ENCODE measurements around the gene TUBA1A. TPM values are rescaled to one million over a fixed set of nuclear protein-coding genes. Genes with fewer than 3 reads are reported as not detected.

The TUBA1A gene
- total RNA-seq, 1 donor: 478 TPM

DNA sequence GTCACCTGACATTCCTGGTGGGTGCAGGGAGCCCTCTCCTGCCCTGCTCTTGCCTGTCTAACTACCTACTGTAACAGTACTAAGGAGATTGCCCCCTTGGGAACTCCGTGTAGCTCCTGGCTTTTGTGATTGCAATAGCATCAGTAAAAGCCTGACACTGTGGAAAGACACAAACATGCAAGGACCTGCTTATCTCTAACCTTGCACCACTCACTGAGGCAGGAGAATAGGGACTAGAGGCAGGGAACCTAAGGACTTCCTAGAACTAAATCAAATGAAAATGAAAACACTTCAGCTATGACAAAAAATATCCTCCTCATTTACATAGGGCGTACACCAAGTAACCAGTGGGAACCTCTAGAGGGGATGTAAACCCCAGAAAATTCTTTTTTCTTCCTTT lies 28.5 kb downstream of the TUBA1A start:
- no peak overlapping the region for H3K27ac ChIP-seq (ENCODE audit: low read depth, low read length)
- H3K27me3 ChIP-seq (ENCODE audit: insufficient read depth, low read length): no peaks in the 10 kb centered on the region
- TF ChIP-seq, protein P1, sequence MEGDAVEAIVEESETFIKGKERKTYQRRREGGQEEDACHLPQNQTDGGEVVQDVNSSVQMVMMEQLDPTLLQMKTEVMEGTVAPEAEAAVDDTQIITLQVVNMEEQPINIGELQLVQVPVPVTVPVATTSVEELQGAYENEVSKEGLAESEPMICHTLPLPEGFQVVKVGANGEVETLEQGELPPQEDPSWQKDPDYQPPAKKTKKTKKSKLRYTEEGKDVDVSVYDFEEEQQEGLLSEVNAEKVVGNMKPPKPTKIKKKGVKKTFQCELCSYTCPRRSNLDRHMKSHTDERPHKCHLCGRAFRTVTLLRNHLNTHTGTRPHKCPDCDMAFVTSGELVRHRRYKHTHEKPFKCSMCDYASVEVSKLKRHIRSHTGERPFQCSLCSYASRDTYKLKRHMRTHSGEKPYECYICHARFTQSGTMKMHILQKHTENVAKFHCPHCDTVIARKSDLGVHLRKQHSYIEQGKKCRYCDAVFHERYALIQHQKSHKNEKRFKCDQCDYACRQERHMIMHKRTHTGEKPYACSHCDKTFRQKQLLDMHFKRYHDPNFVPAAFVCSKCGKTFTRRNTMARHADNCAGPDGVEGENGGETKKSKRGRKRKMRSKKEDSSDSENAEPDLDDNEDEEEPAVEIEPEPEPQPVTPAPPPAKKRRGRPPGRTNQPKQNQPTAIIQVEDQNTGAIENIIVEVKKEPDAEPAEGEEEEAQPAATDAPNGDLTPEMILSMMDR (IDR thresholded peaks at IDR 0.05; ENCODE audit: extremely low read depth, low read depth, low read length): no peak
- no peaks in the 10 kb centered on the region for H3K9me3 ChIP-seq (ENCODE audit: low read depth, low read length)
- no peaks in the 10 kb centered on the region for H3K4me1 ChIP-seq (ENCODE audit: insufficient read depth, low read length)
- H3K4me3 ChIP-seq (ENCODE audit: insufficient read depth, low read length): no peak overlapping the region
- H2AFZ ChIP-seq (ENCODE audit: low read length): no peak overlapping the region
- H3K36me3 ChIP-seq (ENCODE audit: insufficient read depth, low read length): no peaks in the 10 kb centered on the region
- H3K79me2 ChIP-seq (ENCODE audit: insufficient read depth, low read length): no peaks in the 10 kb centered on the region
- DNase-seq (ENCODE audit: insufficient read length, low spot score, missing footprints): no peak
- H4K20me1 ChIP-seq (ENCODE audit: insufficient read depth, low read length): no peaks in the 10 kb centered on the region
- no peak overlapping the region for H3K4me2 ChIP-seq (ENCODE audit: insufficient read depth, low read length)

DNA sequence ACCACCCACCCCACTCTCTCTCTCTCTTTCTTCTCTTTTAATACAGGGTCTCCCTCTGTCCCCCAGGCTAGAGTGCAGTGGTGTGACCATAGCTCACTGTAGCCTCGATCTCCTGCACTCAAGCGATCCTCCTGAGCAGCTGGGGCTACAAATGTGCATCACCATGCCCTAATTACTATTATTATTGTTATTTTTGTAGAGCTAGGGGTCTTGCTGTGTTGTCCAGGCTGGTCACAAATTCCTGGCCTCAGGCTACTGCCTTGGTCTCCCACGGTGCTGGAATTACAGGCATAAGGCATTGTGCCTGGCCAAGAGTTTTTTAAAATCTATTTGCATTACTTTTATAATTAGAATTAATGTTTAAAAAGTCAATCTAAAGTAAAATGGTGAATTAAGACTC lies 34.7 kb downstream of the TUBA1A start:
- Histone ChIP-seq H4K20me1 (ENCODE audit: insufficient read depth, low read length) (no peaks in the 10 kb centered on the region), H3K4me1 (ENCODE audit: insufficient read depth, low read length) (no peaks in the 10 kb centered on the region)
- TF ChIP-seq, protein P1 (IDR thresholded peaks at IDR 0.05; ENCODE audit: extremely low read depth, low read depth, low read length): no peak

DNA sequence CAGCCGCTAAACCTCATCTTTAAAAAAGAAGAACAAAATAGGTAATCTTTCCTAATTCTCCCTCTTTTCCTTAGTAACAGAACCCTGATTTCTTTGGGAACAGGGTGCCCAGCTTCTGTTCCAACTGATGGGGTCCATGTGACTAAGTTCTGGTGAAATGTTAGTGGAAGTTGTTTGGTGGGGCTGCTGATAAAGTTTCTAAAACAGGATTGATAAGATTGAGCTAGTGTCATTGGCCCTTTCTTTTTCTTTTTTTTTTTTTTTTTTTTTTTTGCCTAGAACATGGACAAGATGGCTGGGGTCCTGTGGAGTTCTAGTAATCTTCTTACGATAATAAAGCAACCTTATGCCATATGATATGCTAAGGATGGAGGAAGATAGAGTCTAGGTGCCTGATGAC lies 41.5 kb downstream of the TUBA1A start:
- Histone ChIP-seq H3K9me3 (ENCODE audit: low read depth, low read length) (no peaks in the 10 kb centered on the region), H3K36me3 (ENCODE audit: insufficient read depth, low read length) (no peaks in the 10 kb centered on the region), H3K79me2 (ENCODE audit: insufficient read depth, low read length) (no peaks in the 10 kb centered on the region), H2AFZ (ENCODE audit: low read length) (no peak overlapping the region), H4K20me1 (ENCODE audit: insufficient read depth, low read length) (no peaks in the 10 kb centered on the region), H3K27ac (ENCODE audit: low read depth, low read length) (no peak overlapping the region), H3K4me3 (ENCODE audit: insufficient read depth, low read length) (no peak overlapping the region), H3K4me2 (ENCODE audit: insufficient read depth, low read length) (no peak overlapping the region), H3K27me3 (ENCODE audit: insufficient read depth, low read length) (no peaks in the 10 kb centered on the region), H3K4me1 (ENCODE audit: insufficient read depth, low read length) (no peaks in the 10 kb centered on the region)
- DNase-seq (ENCODE audit: insufficient read length, low spot score, missing footprints): no peak
- TF ChIP-seq, protein P1 (IDR thresholded peaks at IDR 0.05; ENCODE audit: extremely low read depth, low read depth, low read length): no peak

More for the DNA sequence above, 34.7 kb downstream of the TUBA1A start:
- Histone ChIP-seq H3K27me3 (ENCODE audit: insufficient read depth, low read length) (no peaks in the 10 kb centered on the region), H2AFZ (ENCODE audit: low read length) (no peak overlapping the region), H3K79me2 (ENCODE audit: insufficient read depth, low read length) (no peaks in the 10 kb centered on the region), H3K36me3 (ENCODE audit: insufficient read depth, low read length) (no peaks in the 10 kb centered on the region), H3K9me3 (ENCODE audit: low read depth, low read length) (no peaks in the 10 kb centered on the region), H3K4me2 (ENCODE audit: insufficient read depth, low read length) (no peak overlapping the region), H3K4me3 (ENCODE audit: insufficient read depth, low read length) (no peak overlapping the region), H3K27ac (ENCODE audit: low read depth, low read length) (no peak overlapping the region)
- no peak for DNase-seq (ENCODE audit: insufficient read length, low spot score, missing footprints)

DNA sequence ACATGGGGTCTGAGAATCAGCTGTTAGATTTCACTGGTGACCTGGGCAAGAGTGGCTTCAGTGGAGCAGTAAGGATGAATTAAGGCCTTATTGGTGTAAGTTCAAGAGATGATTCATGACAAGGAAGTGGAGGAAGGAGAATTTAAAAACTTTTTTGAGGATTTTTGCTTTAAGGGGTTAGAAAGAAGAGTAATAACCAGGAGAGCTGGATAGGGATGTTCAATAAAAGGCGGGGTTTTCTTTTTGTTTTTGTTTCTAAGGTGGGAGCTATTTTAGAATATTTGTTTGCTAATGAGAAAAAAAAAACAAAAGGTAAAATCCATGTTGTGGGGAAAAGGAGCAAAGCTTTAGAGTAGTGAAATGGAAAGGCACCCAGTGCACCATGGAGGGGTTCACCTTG lies 42.5 kb downstream of the TUBA1A start:
- no peak for DNase-seq (ENCODE audit: insufficient read length, low spot score, missing footprints)
- H2AFZ ChIP-seq (ENCODE audit: low read length): no peak overlapping the region
- no peaks in the 10 kb centered on the region for H3K9me3 ChIP-seq (ENCODE audit: low read depth, low read length)
- H4K20me1 ChIP-seq (ENCODE audit: insufficient read depth, low read length): no peaks in the 10 kb centered on the region
- H3K79me2 ChIP-seq (ENCODE audit: insufficient read depth, low read length): no peaks in the 10 kb centered on the region
- no peak overlapping the region for H3K4me2 ChIP-seq (ENCODE audit: insufficient read depth, low read length)
- TF ChIP-seq, protein P1 (IDR thresholded peaks at IDR 0.05; ENCODE audit: extremely low read depth, low read depth, low read length): no peak
- no peak overlapping the region for H3K27ac ChIP-seq (ENCODE audit: low read depth, low read length)
- H3K27me3 ChIP-seq (ENCODE audit: insufficient read depth, low read length): no peaks in the 10 kb centered on the region
- no peak overlapping the region for H3K4me3 ChIP-seq (ENCODE audit: insufficient read depth, low read length)
- no peaks in the 10 kb centered on the region for H3K36me3 ChIP-seq (ENCODE audit: insufficient read depth, low read length)
- H3K4me1 ChIP-seq (ENCODE audit: insufficient read depth, low read length): no peaks in the 10 kb centered on the region
